Left hindlimb (tissue), 1 donor: ENCODE measurements around the gene ERBIN.
A peak's percentile ranks its signal among the peaks of the same experiment; 100 is the strongest.
"Not testable (repeated sequence)": the region's sequence is repeated elsewhere in the genome, so short reads cannot be mapped to it uniquely, and the experiment has no call there.

Experiments
- DNase-seq: peaks from one replicate; pipeline ENCODE4 v3.0.0-alpha.2; 2018

ERBIN gene

GRCh38 chr5:65923339-65923738, 3.0 kb upstream of the ERBIN start:
- no peak for DNase-seq

GRCh38 chr5:65924366-65925043, 1.9 kb upstream of the ERBIN start:
- no peak for DNase-seq

GRCh38 chr5:65925044-65925600, 1.3 kb upstream of the ERBIN start:
- DNase-seq: peak; percentile 85

- DNase-seq: peak; percentile 94
These were observed 637 bp upstream of the ERBIN start for GRCh38 chr5:65925601-65926275.

GRCh38 chr5:65926893-65927292, 518 bp downstream of the ERBIN start:
- no peak for DNase-seq

- DNase-seq: peak; percentile 26
These were observed 1.3 kb downstream of the ERBIN start for GRCh38 chr5:65927503-65928321.

GRCh38 chr5:65928322-65928752, 2.0 kb downstream of the ERBIN start:
- no peak for DNase-seq

- DNase-seq: no peak
These were observed 2.5 kb downstream of the ERBIN start for GRCh38 chr5:65928860-65929259.

GRCh38 chr5:65932676-65933075, 6.3 kb downstream of the ERBIN start:
- DNase-seq: no peak

GRCh38 chr5:65933295-65933694, 6.9 kb downstream of the ERBIN start:
- DNase-seq: no peak

GRCh38 chr5:65938256-65938655, 11.9 kb downstream of the ERBIN start:
- no peak for DNase-seq

GRCh38 chr5:65943771-65944170, 17.4 kb downstream of the ERBIN start:
- no peak for DNase-seq

- DNase-seq: no peak
These were observed 19.9 kb downstream of the ERBIN start for GRCh38 chr5:65946198-65946745.

- no peak for DNase-seq
These were observed 21.9 kb downstream of the ERBIN start for GRCh38 chr5:65948115-65948747.

- DNase-seq: no peak
These were observed 25.0 kb downstream of the ERBIN start for GRCh38 chr5:65951330-65951729.

- no peak for DNase-seq
These were observed 25.9 kb downstream of the ERBIN start for GRCh38 chr5:65952259-65952658.

- no peak for DNase-seq
These were observed 27.8 kb downstream of the ERBIN start for GRCh38 chr5:65954200-65954599.

- no peak for DNase-seq
These were observed 29.4 kb downstream of the ERBIN start for GRCh38 chr5:65955746-65956145.

GRCh38 chr5:65957703-65958102, 31.3 kb downstream of the ERBIN start:
- not testable (repeated sequence) for DNase-seq

- DNase-seq: no peak
These were observed 35.3 kb downstream of the ERBIN start for GRCh38 chr5:65961633-65962032.

GRCh38 chr5:65967288-65968066, 41.1 kb downstream of the ERBIN start:
- DNase-seq: no peak
